OCI-LY7 (cell line): Measurements from ENCODE around the gene E2F4.

Experiments used
- CTCF ChIP-seq: fragments of 200-600 bp; sonication (generic); conservative IDR thresholded peaks from 2 replicates; pipeline ENCODE4 v1.5.1; 2014; ENCODE audit warnings: mild to moderate bottlenecking, antibody characterized with exemption, low read length, moderate library complexity, mixed read lengths
- EZH2phosphoT487 ChIP-seq: fragments of 200-600 bp; sonication (generic); IDR thresholded peaks from 2 replicates; pipeline ENCODE4 v1.6.1; 2018; ENCODE audit warnings: low read depth, borderline replicate concordance, mild to moderate bottlenecking, mixed run types, antibody characterized with exemption, low read length, moderate library complexity, mixed read lengths

GRCh38 chr16:67156143-67156844 lies 35.7 kb upstream of the E2F4 start:
- peak; percentile 42 for TF ChIP-seq CTCF
- no peak for TF ChIP-seq EZH2phosphoT487
